ENCODE data around the gene YWHAB.

GRCh38 chr20:44955270-44955669, 69.8 kb downstream of the YWHAB start:
- TF ChIP-seq CTCF (IDR thresholded peaks at IDR 0.05) (no peak), POLR2A (IDR thresholded peaks at IDR 0.05) (no peak), POLR2AphosphoS5 (IDR thresholded peaks at IDR 0.05) (no peak)
